ENCODE results near the gene FAM200B.
A peak's percentile ranks its signal among the peaks of the same experiment; 100 is the strongest.
"Not testable (repeated sequence)": the region's sequence is repeated elsewhere in the genome, so short reads cannot be mapped to it uniquely, and the experiment has no call there.

FAM200B gene

GRCh38 chr4:15696866-15697265, 15.2 kb downstream of the FAM200B start:
- no peak for DNase-seq

DNA sequence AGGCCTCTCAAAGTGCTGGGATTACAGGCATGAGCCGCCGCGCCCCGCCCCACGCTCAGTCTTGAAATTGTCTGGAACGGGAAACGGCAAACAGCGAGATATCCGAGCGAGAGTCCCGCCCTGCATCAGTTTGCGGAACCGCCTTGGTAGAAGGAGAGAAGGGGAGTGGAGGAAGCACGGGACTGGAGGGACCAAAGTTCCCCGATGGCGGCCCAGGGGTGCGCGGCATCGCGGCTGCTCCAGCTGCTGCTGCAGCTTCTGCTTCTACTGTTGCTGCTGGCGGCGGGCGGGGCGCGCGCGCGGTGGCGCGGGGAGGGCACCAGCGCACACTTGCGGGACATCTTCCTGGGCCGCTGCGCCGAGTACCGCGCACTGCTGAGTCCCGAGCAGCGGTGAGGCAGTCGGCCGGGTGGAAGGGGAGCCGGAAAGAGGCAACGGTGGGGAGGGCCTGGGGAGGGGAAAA, 21.3 kb downstream of the FAM200B start, which contains the start of gene BST1:
Gene BST1, plus strand, starts transcription at position 125 of the 463 bp plus-strand sequence. Its CDS starts 80 bp downstream, at position 205.
- peak; percentile 73 for DNase-seq

GRCh38 chr4:15703439-15703838, 21.8 kb downstream of the FAM200B start:
- DNase-seq, result no peak

DNA sequence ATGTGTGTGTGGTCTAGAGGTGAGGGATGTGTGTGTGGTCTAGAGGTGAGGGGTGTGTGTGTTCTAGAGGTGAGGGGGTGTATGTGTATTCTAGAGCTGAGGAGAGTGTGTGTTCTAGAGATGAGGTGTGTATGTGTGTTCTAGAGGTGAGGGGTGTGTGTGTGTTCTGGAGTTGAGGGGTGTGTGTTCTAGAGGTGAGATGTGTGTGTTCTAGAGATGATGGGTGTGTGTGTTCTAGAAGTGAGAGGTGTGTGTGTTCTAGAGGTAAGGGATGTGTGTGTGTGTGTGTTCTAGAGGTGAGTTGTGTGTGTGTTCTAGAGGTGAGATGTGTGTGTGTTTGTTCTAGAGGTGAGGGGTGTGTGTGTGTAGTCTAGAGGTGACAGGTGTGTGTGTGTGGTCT, 22.5 kb downstream of the FAM200B start:
- DNase-seq, result no peak

- DNase-seq, result no peak
Measured at GRCh38 chr4:15706646-15707362, 25.2 kb downstream of the FAM200B start.

- DNase-seq, result no peak
Measured at GRCh38 chr4:15707363-15707715, 25.7 kb downstream of the FAM200B start.

DNA sequence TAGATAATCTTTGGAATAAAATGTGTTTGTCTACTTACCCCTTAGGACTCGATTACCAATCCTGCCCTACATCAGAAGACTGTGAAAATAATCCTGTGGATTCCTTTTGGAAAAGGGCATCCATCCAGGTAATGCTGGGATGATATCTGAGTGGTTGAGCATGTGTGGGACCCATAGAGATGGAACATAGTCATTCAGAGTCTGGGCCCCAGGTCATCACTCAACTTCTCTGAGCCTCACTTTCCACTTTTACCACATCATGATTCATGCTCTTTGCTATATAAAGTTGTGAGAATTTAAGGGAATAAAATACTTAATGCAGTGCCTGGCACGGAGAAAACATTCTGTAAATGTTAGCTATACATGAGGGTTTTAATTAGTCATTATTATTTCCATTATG, 30.1 kb downstream of the FAM200B start:
- no peak for DNase-seq

DNA sequence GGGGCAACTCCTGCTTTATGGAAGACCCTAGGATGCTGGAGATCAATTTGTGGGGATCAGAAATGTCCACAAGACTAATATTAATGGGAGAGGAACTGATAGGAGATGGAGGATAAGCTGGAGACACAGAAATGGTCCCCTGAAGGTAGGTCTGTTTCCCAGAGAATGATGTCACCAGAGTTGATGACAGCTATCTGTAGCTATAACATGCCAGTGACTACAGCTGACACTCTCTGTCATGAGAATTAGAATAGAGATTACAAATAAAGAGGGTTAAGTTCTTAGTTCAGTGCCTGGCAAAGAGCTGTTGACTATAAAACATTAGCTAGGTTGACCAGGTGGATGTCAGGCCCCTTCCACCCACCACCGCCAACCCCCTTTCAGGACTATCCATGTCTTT, 30.6 kb downstream of the FAM200B start:
- DNase-seq, result no peak

DNA sequence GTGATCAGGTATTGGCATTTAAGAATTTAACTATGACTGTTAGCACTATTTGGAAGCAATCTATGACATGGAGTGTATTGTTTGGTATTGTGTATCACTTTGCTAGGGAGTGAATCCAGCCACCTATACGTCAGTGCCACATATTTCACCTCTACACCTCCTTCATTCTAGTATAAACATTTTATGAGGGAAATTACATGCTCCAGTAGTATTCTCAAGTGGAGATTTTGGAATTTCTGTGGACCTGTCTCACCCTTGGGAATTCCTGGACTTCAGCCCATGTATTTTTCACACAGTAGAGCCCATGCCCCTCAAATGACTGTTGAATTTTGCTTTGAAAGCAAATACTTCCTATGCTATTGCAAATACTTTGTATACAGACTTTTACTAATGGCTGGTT, 32.5 kb downstream of the FAM200B start:
- peak; percentile 45 for DNase-seq

DNA sequence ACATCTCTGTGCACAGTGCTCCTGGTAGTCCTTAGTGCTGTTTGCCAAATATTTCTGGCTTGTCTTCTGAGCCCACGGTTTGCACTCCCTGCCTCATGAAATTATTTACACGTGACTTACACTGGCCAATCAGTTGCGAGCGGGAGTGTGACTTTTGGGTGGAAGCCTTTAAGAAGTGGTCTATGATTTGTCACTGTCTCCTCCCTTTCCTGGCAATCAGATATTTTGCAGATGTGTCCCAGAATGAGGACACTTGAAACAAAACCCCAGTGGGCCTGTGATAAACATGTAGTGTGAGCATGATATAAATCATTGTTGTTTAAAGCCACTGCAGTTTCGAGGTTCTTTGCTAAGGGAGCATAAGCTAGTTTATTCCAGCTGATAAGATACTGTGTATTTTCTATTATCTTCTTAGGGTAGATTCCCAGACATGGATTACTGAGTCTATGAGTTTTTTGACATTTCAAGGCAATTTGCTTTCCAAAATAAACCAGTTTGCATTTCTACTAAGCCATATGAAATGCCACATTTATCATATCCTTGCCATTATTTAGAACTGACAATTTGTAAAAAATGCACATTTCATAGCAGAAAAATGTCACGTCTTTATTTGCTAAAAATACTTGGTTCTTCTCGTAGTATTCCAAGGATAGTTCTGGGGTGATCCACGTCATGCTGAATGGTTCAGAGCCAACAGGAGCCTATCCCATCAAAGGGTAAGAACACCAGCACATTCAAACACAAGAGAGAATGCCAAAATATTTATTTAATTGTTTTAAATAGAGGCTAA, 33.2 kb downstream of the FAM200B start:
- DNase-seq, result peak; percentile 68

DNA sequence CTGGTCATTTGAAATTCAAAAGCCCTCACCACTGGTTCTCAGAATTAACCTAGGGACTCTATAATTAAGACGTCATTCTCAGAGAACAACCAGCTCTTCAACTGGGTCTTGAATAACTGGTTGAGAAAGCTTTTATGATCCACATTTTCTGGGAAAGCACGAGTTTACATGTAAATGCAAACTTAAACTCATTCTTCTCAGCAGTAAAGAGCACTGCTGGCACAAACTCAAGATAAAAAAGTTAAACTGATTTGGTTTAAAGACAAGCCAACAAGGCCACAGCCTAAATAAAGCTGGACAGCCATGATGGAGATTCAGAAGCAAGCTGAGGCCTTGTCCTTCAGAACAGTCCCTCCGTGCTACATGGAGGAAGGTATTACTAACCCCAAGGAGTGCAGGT, 34.5 kb downstream of the FAM200B start:
- DNase-seq, result no peak

DNA sequence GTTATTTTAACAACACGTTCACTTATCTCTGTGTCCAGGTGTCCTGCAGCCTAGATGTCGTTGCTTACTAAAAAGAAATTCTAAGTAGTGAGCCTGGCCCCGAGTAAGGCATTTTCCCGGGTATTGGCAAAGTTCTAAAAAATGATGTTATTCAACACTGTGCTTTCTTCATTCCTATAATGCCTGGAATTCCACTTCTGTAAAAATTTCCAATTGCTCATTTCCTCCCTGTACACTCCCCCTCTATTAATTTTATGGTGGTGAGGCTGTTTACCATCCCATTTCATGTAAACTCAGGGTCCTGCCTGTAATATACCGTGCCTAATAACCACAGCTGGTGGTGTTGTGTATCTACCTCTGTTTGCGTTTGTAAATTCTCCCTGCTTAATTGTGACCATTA, 35.5 kb downstream of the FAM200B start:
- DNase-seq, result peak; percentile 71

GRCh38 chr4:15717657-15718416, 36.2 kb downstream of the FAM200B start:
- DNase-seq, result no peak

GRCh38 chr4:15718465-15718864, 36.8 kb downstream of the FAM200B start:
- no peak for DNase-seq

DNA sequence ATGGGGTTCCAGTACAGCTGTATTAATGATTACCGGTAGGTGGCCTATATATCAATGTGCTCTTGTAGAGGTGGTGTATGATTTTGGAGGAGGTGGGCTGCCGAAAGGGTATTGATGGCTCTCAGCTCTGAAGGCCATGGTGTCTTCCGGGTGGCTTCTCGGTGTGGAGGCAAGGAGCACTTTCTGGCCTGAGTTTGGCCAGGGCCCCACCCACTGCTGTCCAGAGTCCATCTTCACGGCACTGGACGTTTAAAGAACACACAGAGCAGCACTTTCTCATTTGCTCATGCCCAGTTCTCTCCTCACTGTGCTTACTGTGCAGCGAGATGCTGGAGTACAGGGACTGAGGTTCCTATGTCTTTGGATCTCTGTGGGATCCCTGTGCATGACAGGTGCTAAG, 37.3 kb downstream of the FAM200B start:
- no peak for DNase-seq

- DNase-seq, result no peak
Measured at GRCh38 chr4:15719506-15719905, 37.9 kb downstream of the FAM200B start.

DNA sequence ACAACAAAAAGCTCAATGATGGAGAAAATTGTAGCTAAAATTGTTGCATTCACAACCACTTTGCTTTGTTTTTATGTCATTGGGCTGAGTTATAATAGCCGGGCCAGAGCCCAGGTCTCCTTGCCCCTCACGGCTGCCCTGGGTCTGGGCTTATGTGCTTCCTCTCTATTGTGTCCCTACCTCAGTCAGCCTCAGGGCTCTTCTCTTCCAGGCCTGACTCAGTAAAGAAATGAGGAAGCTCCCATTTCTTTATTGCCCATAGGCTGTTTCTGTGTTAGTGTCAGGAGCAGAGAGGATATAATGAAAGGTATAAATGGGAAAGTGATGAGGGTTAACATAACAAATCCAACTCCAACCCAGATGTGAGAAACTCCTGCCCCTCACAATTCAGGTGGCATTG, 39.2 kb downstream of the FAM200B start:
- DNase-seq, result no peak

- DNase-seq, result no peak
Measured at GRCh38 chr4:15725608-15726007, 44.0 kb downstream of the FAM200B start.

GRCh38 chr4:15729910-15730533, 48.4 kb downstream of the FAM200B start:
- DNase-seq, result peak; percentile 45

- DNase-seq, result not testable (repeated sequence)
Measured at GRCh38 chr4:15733061-15733460, 51.4 kb downstream of the FAM200B start.

- no peak for DNase-seq
Measured at GRCh38 chr4:15735536-15735935, 53.9 kb downstream of the FAM200B start.

- no peak for DNase-seq
Measured at GRCh38 chr4:15736514-15737050, 55.0 kb downstream of the FAM200B start.

GRCh38 chr4:15737255-15737654, 55.6 kb downstream of the FAM200B start:
- DNase-seq, result no peak

All from fibroblast of skin of right biceps (primary cell).